GM19467 (cell line): ENCODE measurements around the gene ELF4.
A peak's percentile ranks its signal among the peaks of the same experiment; 100 is the strongest.

Experiments
- ATAC-seq: cut with Tn5 transposase; IDR thresholded peaks from one replicate; pipeline ENCODE4 v1.9.1; 2021; ENCODE audit warnings: mild to moderate bottlenecking, moderate library complexity; ENCODE audit not compliant: unreplicated experiment

The ELF4 gene

GRCh38 chrX:130053236-130053635 lies 57.1 kb downstream of the ELF4 start:
- no peak for ATAC-seq

- no peak for ATAC-seq
Observed at GRCh38 chrX:130051176-130051845, 59.0 kb downstream of the ELF4 start.

GRCh38 chrX:130049821-130050220 lies 60.5 kb downstream of the ELF4 start:
- no peak for ATAC-seq

GRCh38 chrX:130048686-130049222 lies 61.5 kb downstream of the ELF4 start:
- ATAC-seq, result no peak

GRCh38 chrX:130047416-130047815 lies 62.9 kb downstream of the ELF4 start:
- ATAC-seq, result no peak

- ATAC-seq, result no peak
Observed at GRCh38 chrX:130039847-130040246, 70.5 kb downstream of the ELF4 start.

- no peak for ATAC-seq
Observed at GRCh38 chrX:130034178-130034577, 76.1 kb downstream of the ELF4 start.

GRCh38 chrX:130032552-130032951 lies 77.7 kb downstream of the ELF4 start:
- ATAC-seq, result no peak

- ATAC-seq, result no peak
Observed at GRCh38 chrX:130030826-130031225, 79.5 kb downstream of the ELF4 start.

- no peak for ATAC-seq
Observed at GRCh38 chrX:130028196-130028595, 82.1 kb downstream of the ELF4 start.

- ATAC-seq, result no peak
Observed at GRCh38 chrX:130027569-130027968, 82.7 kb downstream of the ELF4 start.

- ATAC-seq, result no peak
Observed at GRCh38 chrX:130025256-130025655, 85.0 kb downstream of the ELF4 start.

- ATAC-seq, result peak; percentile 92
Observed at GRCh38 chrX:130024127-130024526, 86.2 kb downstream of the ELF4 start.

- no peak for ATAC-seq
Observed at GRCh38 chrX:130020661-130021324, 89.5 kb downstream of the ELF4 start.

GRCh38 chrX:130018143-130018542 lies 92.2 kb downstream of the ELF4 start:
- ATAC-seq, result no peak

GRCh38 chrX:130015181-130015580 lies 95.1 kb downstream of the ELF4 start:
- no peak for ATAC-seq
